A673 (cell line): ENCODE results near the gene RELN. TPM values are rescaled to one million over a fixed set of nuclear protein-coding genes. Genes with fewer than 3 reads are reported as not detected.
"Not testable (repeated sequence)": the region's sequence is repeated elsewhere in the genome, so short reads cannot be mapped to it uniquely, and the experiment has no call there.

Experiments
- BruUV-seq: library from RNA; stranded (reverse); fragments of 400-500 nt; replicated peaks from 2 replicates; lab custom pipeline; 2021; lab: Mats Ljungman, UMichigan
- CTCF ChIA-PET: fragments of 300-600 bp; sonication (Branson Sonifier 250); formaldehyde crosslinking; loops from one replicate; lab custom pipeline; 2022; ENCODE audit warnings: antibody characterized with exemption; lab: Charles Lee
- POLR2A ChIA-PET: fragments of 300-600 bp; sonication (Branson Sonifier 250); formaldehyde crosslinking; loops from one replicate; lab custom pipeline; 2022; ENCODE audit warnings: antibody characterized with exemption; ENCODE audit not compliant: low non-redundant PET; lab: Charles Lee
- DNase-seq: peaks from one replicate; pipeline ENCODE4 v3.0.0-alpha.2; 2015; ENCODE audit warnings: low spot score
- H3K27ac ChIP-seq: fragments of 200-600 bp; sonication (generic); 2 replicates; pipeline ENCODE4 v1.5.1; 2016; ENCODE audit warnings: mixed run types, low read depth, mild to moderate bottlenecking, mixed read lengths, antibody characterized with exemption, low read length; ENCODE audit not compliant: poor library complexity, severe bottlenecking
- H3K27me3 ChIP-seq: fragments of 200-600 bp; sonication (generic); replicated peaks from 2 replicates; pipeline ENCODE4 v1.6.1; 2017; ENCODE audit warnings: mixed run types, low read depth, mild to moderate bottlenecking, mixed read lengths, antibody characterized with exemption, low read length; ENCODE audit not compliant: insufficient read depth, poor library complexity
- H3K36me3 ChIP-seq: fragments of 200-600 bp; sonication (generic); 2 replicates; pipeline ENCODE4 v1.6.1; 2016; ENCODE audit warnings: mixed run types, mild to moderate bottlenecking, mixed read lengths, antibody characterized with exemption, low read length; ENCODE audit not compliant: insufficient read depth, poor library complexity, severe bottlenecking
- H3K4me1 ChIP-seq: fragments of 200-600 bp; sonication (generic); 2 replicates; pipeline ENCODE4 v1.6.1; 2017; ENCODE audit warnings: mixed run types, mild to moderate bottlenecking, mixed read lengths, antibody characterized with exemption, low read length; ENCODE audit not compliant: insufficient read depth, poor library complexity, severe bottlenecking
- H3K4me3 ChIP-seq: fragments of 200-600 bp; sonication (generic); 2 replicates; pipeline ENCODE4 v1.5.1; 2016; ENCODE audit warnings: low read depth, mixed run types, mild to moderate bottlenecking, mixed read lengths, low read length; ENCODE audit not compliant: poor library complexity, severe bottlenecking
- H3K9me3 ChIP-seq: fragments of 200-600 bp; sonication (generic); 2 replicates; pipeline ENCODE4 v1.6.1; 2016; ENCODE audit warnings: mixed run types, low read depth, mild to moderate bottlenecking, mixed read lengths, antibody characterized with exemption, low read length; ENCODE audit not compliant: poor library complexity, severe bottlenecking
- CTCF ChIP-seq: fragments of 300-800, 200-600 bp; sonication (generic); conservative IDR thresholded peaks from 2 replicates; pipeline ENCODE4 v1.5.1; 2017; ENCODE audit warnings: low read depth, mild to moderate bottlenecking, antibody characterized with exemption, low read length, moderate library complexity, mixed read lengths
- EZH2 ChIP-seq: fragments of 200-600 bp; sonication (generic); IDR thresholded peaks from 2 replicates; pipeline ENCODE4 v1.6.1; 2017; ENCODE audit warnings: borderline replicate concordance, low read depth, mild to moderate bottlenecking, mixed read lengths, antibody characterized with exemption, low read length; ENCODE audit not compliant: poor library complexity, severe bottlenecking
- intact Hi-C: fragments of 100-400 bp; cut with micrococcal nuclease; formaldehyde crosslinking; loops from one replicate; pipeline ENCODE4 v1.10.0; 2022; ENCODE audit not compliant: unreplicated experiment
- total RNA-seq: library from RNA; stranded (reverse); gene quantifications from 2 replicates; pipeline ENCODE4 v1.2.3, GENCODE V29; 2021

The RELN gene
- total RNA-seq, 1 experiment from 2014 or later: not detected

DNA sequence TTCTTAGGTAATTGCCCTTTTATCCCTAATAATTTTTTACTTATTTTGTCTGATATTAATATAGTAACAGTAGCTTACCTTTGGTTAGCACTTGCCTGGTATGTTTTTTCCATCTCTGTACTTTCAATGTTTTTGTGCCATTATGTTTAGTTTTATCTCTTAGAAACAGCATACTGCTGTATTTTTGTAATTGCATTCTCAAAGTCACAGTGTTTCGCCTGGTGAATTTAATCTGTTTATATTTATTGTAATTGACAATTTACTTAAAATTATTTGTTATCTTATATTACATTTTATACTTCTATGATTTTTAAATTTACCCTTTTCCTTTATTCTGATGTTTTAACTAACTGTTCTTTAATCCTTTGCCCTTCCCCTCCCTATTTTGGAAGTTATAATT, 166.4 kb downstream of the RELN start:
- H3K27ac ChIP-seq: no peak overlapping the region
- H3K9me3 ChIP-seq: no peaks in the 10 kb centered on the region
- no peak for DNase-seq
- no peaks in the 10 kb centered on the region for H3K36me3 ChIP-seq
- H3K4me3 ChIP-seq: no peak overlapping the region
- POLR2A ChIA-PET: no interaction called here
- H3K27me3 ChIP-seq: peaks cover 25% of the 10 kb centered on the region
- TF ChIP-seq CTCF (no peak), EZH2 (no peak)
- H3K4me1 ChIP-seq: no peaks in the 10 kb centered on the region
- BruUV-seq: no TSS peak
- CTCF ChIA-PET: no interaction called here
- intact Hi-C loops: no loop called here

DNA sequence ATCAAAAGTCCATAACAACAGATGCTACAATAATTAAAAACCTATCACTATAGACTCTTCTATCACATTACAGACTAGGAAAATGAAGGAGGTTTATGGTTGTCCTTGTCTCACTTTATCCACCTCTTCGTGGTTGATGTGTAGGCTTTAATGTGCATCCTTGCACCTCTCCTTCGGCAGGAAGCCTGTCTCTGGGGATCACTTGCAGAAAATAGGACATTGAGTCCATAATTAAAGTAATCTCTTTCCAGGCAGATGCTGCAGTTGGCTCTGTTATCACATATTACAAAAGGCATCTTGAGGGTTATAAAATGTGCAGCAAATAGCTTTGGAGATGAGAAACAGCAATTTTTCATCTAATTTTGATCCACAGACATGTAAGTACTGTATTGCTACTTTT, 168.4 kb downstream of the RELN start:
- H3K27ac ChIP-seq: no peak overlapping the region
- H3K4me1 ChIP-seq: no peaks in the 10 kb centered on the region
- TF ChIP-seq EZH2 (no peak), CTCF (no peak)
- intact Hi-C loops: no loop called here
- H3K27me3 ChIP-seq: peaks cover 11% of the 10 kb centered on the region
- no peak for DNase-seq
- no peak overlapping the region for H3K4me3 ChIP-seq
- POLR2A ChIA-PET: no interaction called here
- CTCF ChIA-PET: no interaction called here
- BruUV-seq: no TSS peak
- H3K36me3 ChIP-seq: no peaks in the 10 kb centered on the region
- H3K9me3 ChIP-seq: no peaks in the 10 kb centered on the region

- H3K4me3 ChIP-seq, CTCF ChIA-PET, POLR2A ChIA-PET, H3K9me3 ChIP-seq, H3K36me3 ChIP-seq, H3K4me1 ChIP-seq, DNase-seq, H3K27ac ChIP-seq, intact Hi-C loops, BruUV-seq: not testable (repeated sequence)
- peaks cover 30% of the 10 kb centered on the region for H3K27me3 ChIP-seq
These were observed 173.5 kb downstream of the RELN start for GRCh38 chr7:103815972-103816371.

GRCh38 chr7:103813970-103814369, 175.5 kb downstream of the RELN start:
- BruUV-seq: no TSS peak
- no peaks in the 10 kb centered on the region for H3K9me3 ChIP-seq
- TF ChIP-seq CTCF (no peak), EZH2 (no peak)
- no peaks in the 10 kb centered on the region for H3K4me1 ChIP-seq
- no peak for DNase-seq
- ChIA-PET POLR2A (no interaction called here), CTCF (interaction anchor here (0.6 kb wide), 1 partner anchor 28 kb away, joined by 4 read pairs; no protein-coding TSS in a partner anchor)
- peaks cover 37% of the 10 kb centered on the region for H3K27me3 ChIP-seq
- H3K4me3 ChIP-seq: no peak overlapping the region
- H3K27ac ChIP-seq: no peak overlapping the region
- no peaks in the 10 kb centered on the region for H3K36me3 ChIP-seq
- intact Hi-C loops: no loop called here
